Karpas-422 (cell line): ENCODE data around the gene GPSM3. TPM values are rescaled to one million over a fixed set of nuclear protein-coding genes. Genes with fewer than 3 reads are reported as not detected.

Experiments
- DNase-seq: peaks from one replicate; pipeline ENCODE4 v3.0.0-alpha.2; 2015
- H2AFZ ChIP-seq: fragments of 200-600 bp; sonication (generic); 2 replicates; pipeline ENCODE4 v1.6.1; 2014; ENCODE audit warnings: antibody characterized with exemption, low read length, mixed read lengths
- H3K27ac ChIP-seq: fragments of 200-600 bp; sonication (generic); 2 replicates; pipeline ENCODE4 v1.5.1; 2014; ENCODE audit warnings: mild to moderate bottlenecking, low read length, moderate library complexity
- H3K27me3 ChIP-seq: fragments of 200-600 bp; sonication (generic); 2 replicates; pipeline ENCODE4 v1.6.1; 2014; ENCODE audit warnings: low read length, mixed read lengths
- H3K36me3 ChIP-seq: fragments of 200-600 bp; sonication (generic); 2 replicates; pipeline ENCODE4 v1.6.1; 2014; ENCODE audit warnings: low read length, mixed read lengths; ENCODE audit not compliant: insufficient read depth
- H3K4me1 ChIP-seq: fragments of 200-600 bp; sonication (generic); 2 replicates; pipeline ENCODE4 v1.6.1; 2014; ENCODE audit warnings: mild to moderate bottlenecking, low read length, mixed read lengths
- H3K4me2 ChIP-seq: fragments of 200-600 bp; sonication (generic); 2 replicates; pipeline ENCODE4 v1.6.1; 2014; ENCODE audit warnings: low read length, low read depth, mild to moderate bottlenecking; ENCODE audit not compliant: poor library complexity, severe bottlenecking
- H3K4me3 ChIP-seq: fragments of 200-600 bp; sonication (generic); 2 replicates; pipeline ENCODE4 v1.5.1; 2014; ENCODE audit warnings: mild to moderate bottlenecking, antibody characterized with exemption, low read length, mixed read lengths
- H3K79me2 ChIP-seq: fragments of 200-600 bp; sonication (generic); 2 replicates; pipeline ENCODE4 v1.6.1; 2014; ENCODE audit warnings: mild to moderate bottlenecking, low read length, mixed read lengths
- H3K9ac ChIP-seq: fragments of 200-600 bp; sonication (generic); 2 replicates; pipeline ENCODE4 v1.6.0; 2014; ENCODE audit warnings: low read length
- H3K9me2 ChIP-seq: fragments of 200-600 bp; sonication (generic), shearing (Covaris generic); replicated peaks from 2 replicates; pipeline ENCODE4 v1.6.0; 2014; ENCODE audit warnings: mild to moderate bottlenecking, low read length, moderate library complexity; ENCODE audit not compliant: insufficient read depth
- H3K9me3 ChIP-seq: fragments of 300-700, 200-600 bp; sonication (generic); 2 replicates; pipeline ENCODE4 v1.6.1; 2014; ENCODE audit warnings: low read length, mixed read lengths
- H4K20me1 ChIP-seq: fragments of 200-600 bp; sonication (generic); 2 replicates; pipeline ENCODE4 v1.6.1; 2014; ENCODE audit warnings: mild to moderate bottlenecking, antibody characterized with exemption, low read length, low read depth; ENCODE audit not compliant: insufficient read depth
- total RNA-seq: library from RNA; depleted of rRNA; stranded (reverse); fragments of >200 nt; shearing (Covaris generic); gene quantifications from 2 replicates; pipeline ENCODE4 v1.2.3, GENCODE V29; 2014; ENCODE audit warnings: low replicate concordance; rRNA removed

Gene GPSM3
- total RNA-seq: 66.5 and 85.9 TPM in 2 replicates

DNA sequence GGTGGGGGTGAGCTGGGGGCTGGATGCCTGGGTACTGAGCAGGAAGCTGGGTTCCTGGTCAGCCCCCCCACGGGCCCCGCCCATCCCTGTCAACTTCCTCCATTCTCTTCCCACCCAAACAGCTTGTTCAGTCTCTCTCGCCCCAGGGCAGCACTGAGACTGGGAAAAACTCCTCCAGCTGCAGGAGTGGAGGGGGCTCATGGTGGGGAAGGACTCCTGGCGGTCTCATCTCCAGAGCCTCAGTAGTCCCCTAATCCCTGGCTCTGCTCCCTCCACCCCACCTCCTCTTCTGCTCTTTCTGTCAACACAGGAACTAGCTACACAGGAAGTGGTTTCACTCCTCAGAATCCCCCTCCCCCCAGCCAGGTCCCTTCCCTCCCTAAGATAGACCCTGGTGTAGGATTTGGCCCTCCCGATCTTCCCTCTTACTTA lies at the start of gene GPSM3:
Gene GPSM3, minus strand, starts transcription at position 36 of the 432 bp plus-strand sequence. CDS start 130 bp downstream, outside the sequence.
- H3K9ac ChIP-seq: peak within 1 kb of the TSS; percentile 95
- H3K4me1 ChIP-seq: peaks cover 75% of the 10 kb centered on the region
- peak within 1 kb of the TSS; percentile 87 for H3K4me2 ChIP-seq
- H3K27me3 ChIP-seq: no peaks in the 10 kb centered on the region
- no peaks in the 10 kb centered on the region for H3K36me3 ChIP-seq
- no peak within 1 kb of the TSS for H2AFZ ChIP-seq
- H3K79me2 ChIP-seq: peaks cover 42% of the 10 kb centered on the region
- peak within 1 kb of the TSS; percentile 82 for H3K4me3 ChIP-seq
- DNase-seq: peak; percentile 78
- no peaks in the 10 kb centered on the region for H4K20me1 ChIP-seq
- H3K9me2 ChIP-seq: no peaks in the 10 kb centered on the region
- no peaks in the 10 kb centered on the region for H3K9me3 ChIP-seq
- peak within 1 kb of the TSS; percentile 87 for H3K27ac ChIP-seq

DNA sequence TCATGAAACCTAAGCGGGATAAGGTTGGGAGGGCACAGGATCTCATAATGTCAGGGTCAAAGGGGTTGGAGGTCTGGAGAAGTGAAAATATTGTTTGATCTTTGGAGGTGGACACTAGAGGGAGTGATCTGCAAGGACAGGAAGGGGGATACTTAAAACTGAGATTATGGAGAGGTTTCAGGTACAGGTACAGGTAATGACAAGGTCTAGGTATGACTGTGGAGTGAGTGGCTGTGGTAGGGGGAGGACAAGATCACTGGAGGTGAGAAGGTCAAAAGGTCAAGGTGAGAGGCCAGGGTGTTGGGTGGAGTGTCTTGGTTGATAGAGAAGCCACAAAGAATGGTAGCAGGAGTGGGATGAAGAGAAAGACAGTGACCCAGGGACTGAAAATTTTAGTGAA lies 48.2 kb upstream of the GPSM3 start:
- Histone ChIP-seq H3K4me1 (peaks cover 15% of the 10 kb centered on the region), H3K4me2 (no peak overlapping the region), H2AFZ (no peak overlapping the region), H3K79me2 (no peaks in the 10 kb centered on the region), H3K36me3 (no peaks in the 10 kb centered on the region), H3K27me3 (no peaks in the 10 kb centered on the region), H3K9ac (no peak overlapping the region), H3K4me3 (no peak overlapping the region), H3K9me2 (no peaks in the 10 kb centered on the region), H3K9me3 (no peaks in the 10 kb centered on the region), H3K27ac (no peak overlapping the region), H4K20me1 (no peaks in the 10 kb centered on the region)
- peak; percentile 32 for DNase-seq

- Histone ChIP-seq H3K79me2 (no peaks in the 10 kb centered on the region), H3K4me1 (peaks cover 10% of the 10 kb centered on the region), H2AFZ (peak overlapping the region; percentile 53; the same call in 1 of the 2 replicates), H3K36me3 (no peaks in the 10 kb centered on the region), H4K20me1 (no peaks in the 10 kb centered on the region), H3K27ac (no peak overlapping the region), H3K27me3 (no peaks in the 10 kb centered on the region), H3K9me2 (no peaks in the 10 kb centered on the region), H3K9ac (no peak overlapping the region), H3K9me3 (no peaks in the 10 kb centered on the region), H3K4me3 (no peak overlapping the region), H3K4me2 (peak overlapping the region; percentile 31)
- DNase-seq: peak; percentile 51
Measured at GRCh38 chr6:32239462-32239861, 47.0 kb upstream of the GPSM3 start.

- DNase-seq: peak; percentile 56
- Histone ChIP-seq H3K4me2 (no peak overlapping the region), H3K36me3 (no peaks in the 10 kb centered on the region), H3K27me3 (no peaks in the 10 kb centered on the region), H3K9me2 (no peaks in the 10 kb centered on the region), H2AFZ (no peak overlapping the region), H3K9ac (no peak overlapping the region), H3K79me2 (no peaks in the 10 kb centered on the region), H4K20me1 (no peaks in the 10 kb centered on the region), H3K4me1 (peaks cover 10% of the 10 kb centered on the region), H3K27ac (no peak overlapping the region), H3K4me3 (no peak overlapping the region), H3K9me3 (no peaks in the 10 kb centered on the region)
Measured at GRCh38 chr6:32234934-32235333, 42.5 kb upstream of the GPSM3 start.

- DNase-seq: peak; percentile 60
- Histone ChIP-seq H3K4me3 (no peak overlapping the region), H3K36me3 (no peaks in the 10 kb centered on the region), H3K9me3 (no peaks in the 10 kb centered on the region), H3K79me2 (no peaks in the 10 kb centered on the region), H3K4me1 (peaks cover 47% of the 10 kb centered on the region), H3K27ac (no peak overlapping the region), H3K4me2 (peak overlapping the region; percentile 4), H3K9ac (no peak overlapping the region), H2AFZ (no peak overlapping the region), H4K20me1 (no peaks in the 10 kb centered on the region), H3K27me3 (no peaks in the 10 kb centered on the region), H3K9me2 (no peaks in the 10 kb centered on the region)
Measured at GRCh38 chr6:32226434-32226833, 34.0 kb upstream of the GPSM3 start.

DNA sequence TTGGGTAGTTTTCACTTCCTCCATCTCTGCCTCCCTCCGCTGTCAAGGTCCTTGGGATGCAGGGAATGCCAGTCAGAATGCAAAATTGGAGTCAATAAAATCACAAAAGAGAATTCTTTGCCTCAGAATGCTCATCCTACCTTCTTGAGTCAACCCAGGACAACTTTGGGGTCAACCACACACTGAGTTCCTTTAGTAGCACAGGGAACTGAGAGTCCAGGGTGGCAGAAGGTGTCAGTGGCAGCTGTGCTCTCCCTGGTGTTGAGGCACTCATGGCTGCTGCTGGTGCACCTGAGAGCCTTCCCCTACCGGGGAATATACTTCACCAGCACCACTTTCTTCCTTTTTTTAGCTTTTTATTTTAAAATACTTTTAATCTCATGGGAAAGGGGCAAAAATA lies 32.3 kb upstream of the GPSM3 start:
- Histone ChIP-seq H3K27ac (peak overlapping the region; percentile 28; the same call in 1 of the 2 replicates), H3K27me3 (no peaks in the 10 kb centered on the region), H3K9ac (no peak overlapping the region), H3K4me3 (no peak overlapping the region), H4K20me1 (no peaks in the 10 kb centered on the region), H3K79me2 (no peaks in the 10 kb centered on the region), H3K9me3 (no peaks in the 10 kb centered on the region), H3K4me2 (no peak overlapping the region), H3K9me2 (no peaks in the 10 kb centered on the region), H2AFZ (no peak overlapping the region), H3K4me1 (peaks cover 55% of the 10 kb centered on the region), H3K36me3 (no peaks in the 10 kb centered on the region)
- peak; percentile 52 for DNase-seq

DNA sequence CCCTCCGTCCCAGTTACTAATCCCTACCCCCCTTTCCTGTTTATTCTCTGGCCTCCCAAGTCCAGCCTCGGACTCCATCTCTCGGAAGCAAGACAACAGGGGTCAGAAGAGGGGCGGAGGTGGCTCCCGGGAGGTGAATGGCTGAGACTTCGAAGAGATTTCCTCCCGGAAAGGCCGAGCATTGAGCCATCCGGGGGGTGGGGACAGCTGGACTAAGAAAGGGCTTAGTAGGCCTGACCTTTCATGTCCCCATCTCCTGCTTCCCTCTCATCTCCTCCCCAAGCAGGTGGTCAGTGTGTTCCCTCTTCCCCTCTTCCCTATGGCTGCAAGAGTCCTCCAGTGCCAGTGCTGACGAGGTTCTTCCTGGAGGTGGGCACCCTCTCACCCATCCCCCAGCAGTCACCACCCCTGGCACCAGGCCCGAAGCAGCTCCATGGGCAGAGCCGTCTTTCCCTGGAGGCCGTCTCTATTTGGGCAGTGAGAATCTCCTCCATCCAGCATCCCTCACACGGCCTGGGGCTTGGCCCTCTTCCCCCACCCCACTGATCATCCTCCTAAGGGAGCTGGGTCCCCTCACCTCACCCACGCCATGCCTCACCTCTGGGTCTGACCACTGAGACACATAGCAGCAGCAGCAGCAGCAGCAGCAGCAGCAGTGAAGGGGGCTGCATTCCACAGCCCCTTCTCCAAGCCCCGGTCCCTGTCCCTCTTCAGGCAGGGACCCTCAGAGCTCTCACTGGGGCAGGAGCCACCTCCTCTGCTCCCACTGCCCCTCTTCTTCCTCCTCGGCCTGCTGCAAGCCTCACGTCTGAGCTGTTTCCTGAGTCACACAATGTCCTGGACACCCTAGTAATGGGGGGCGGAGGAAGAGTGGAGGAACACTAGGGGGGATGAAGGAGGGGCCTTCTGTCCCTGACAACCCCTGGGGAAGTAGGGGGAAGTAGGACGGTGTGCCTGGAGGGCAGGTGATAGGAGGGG lies 31.1 kb upstream of the GPSM3 start, which contains the start of gene NOTCH4:
Gene NOTCH4, minus strand, starts transcription at position 810 of the 978 bp plus-strand sequence. Its CDS starts 139 bp downstream, at position 671.
- no peak within 1 kb of the TSS for H2AFZ ChIP-seq
- no peaks in the 10 kb centered on the region for H4K20me1 ChIP-seq
- no peak within 1 kb of the TSS for H3K4me2 ChIP-seq
- H3K27me3 ChIP-seq: no peaks in the 10 kb centered on the region
- peaks cover 55% of the 10 kb centered on the region for H3K4me1 ChIP-seq
- H3K9ac ChIP-seq: no peak within 1 kb of the TSS
- no peak within 1 kb of the TSS for H3K4me3 ChIP-seq
- H3K9me3 ChIP-seq: no peaks in the 10 kb centered on the region
- H3K79me2 ChIP-seq: no peaks in the 10 kb centered on the region
- H3K9me2 ChIP-seq: no peaks in the 10 kb centered on the region
- H3K36me3 ChIP-seq: no peaks in the 10 kb centered on the region
- peak; percentile 35 for DNase-seq
- peak within 1 kb of the TSS; percentile 28; the same call in 1 of the 2 replicates for H3K27ac ChIP-seq
